Esophagus muscularis mucosa (tissue), 4 donors: ENCODE data around the gene HOMER2.

ENCODE experiments used
- EP300 ChIP-seq: sonication (generic); formaldehyde crosslinking; IDR thresholded peaks from one replicate; pipeline ENCODE4 v1.6.1; 2017; ENCODE audit warnings: antibody characterized with exemption
- POLR2A ChIP-seq: fragments of 450-650 bp; IDR thresholded peaks from one replicate; pipeline ENCODE4 v1.6.1; 2017; ENCODE audit warnings: antibody characterized with exemption, moderate library complexity, mild to moderate bottlenecking, low read depth
- POLR2AphosphoS5 ChIP-seq, 2 donors: sonication (generic); formaldehyde crosslinking; IDR thresholded peaks; one replicate each; pipeline ENCODE4 v1.6.1; 2017; ENCODE audit warnings: antibody characterized with exemption in 2 of 2
- TF ChIP-seq, protein P1 (sequence below), 3 experiments: fragments of 200-600 bp in 2 of 3; fragments of 450-650 bp in 1 of 3; sonication (generic) in 2 of 3; IDR thresholded peaks; one replicate each; pipeline ENCODE4 v1.5.1; 2017 to 2019; ENCODE audit warnings: antibody characterized with exemption in 3 of 3, mild to moderate bottlenecking in 2 of 3, moderate library complexity in 1 of 3

DNA sequence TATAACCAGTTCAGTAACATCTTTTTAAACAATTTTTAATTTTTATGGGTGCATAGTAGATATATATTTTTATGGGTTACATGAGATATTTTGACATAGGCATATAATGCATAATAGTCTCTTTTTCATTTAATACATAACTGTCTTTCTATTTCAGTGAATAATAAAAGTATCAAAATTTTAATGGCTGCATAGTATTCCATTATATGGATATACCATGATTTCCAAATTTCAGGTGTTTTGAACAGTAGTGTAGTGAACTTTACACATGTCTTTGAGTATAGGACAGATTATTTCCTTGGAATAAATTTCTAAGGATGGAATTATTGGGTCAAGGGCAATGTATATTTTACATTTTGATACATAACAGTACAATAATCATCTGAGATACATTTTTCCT is 132.4 kb downstream of the HOMER2 start:
- TF ChIP-seq POLR2A (no peak), EP300 (no peak), POLR2AphosphoS5 (IDR thresholded peaks at IDR 0.05) (no peak)
- TF ChIP-seq, protein P1, sequence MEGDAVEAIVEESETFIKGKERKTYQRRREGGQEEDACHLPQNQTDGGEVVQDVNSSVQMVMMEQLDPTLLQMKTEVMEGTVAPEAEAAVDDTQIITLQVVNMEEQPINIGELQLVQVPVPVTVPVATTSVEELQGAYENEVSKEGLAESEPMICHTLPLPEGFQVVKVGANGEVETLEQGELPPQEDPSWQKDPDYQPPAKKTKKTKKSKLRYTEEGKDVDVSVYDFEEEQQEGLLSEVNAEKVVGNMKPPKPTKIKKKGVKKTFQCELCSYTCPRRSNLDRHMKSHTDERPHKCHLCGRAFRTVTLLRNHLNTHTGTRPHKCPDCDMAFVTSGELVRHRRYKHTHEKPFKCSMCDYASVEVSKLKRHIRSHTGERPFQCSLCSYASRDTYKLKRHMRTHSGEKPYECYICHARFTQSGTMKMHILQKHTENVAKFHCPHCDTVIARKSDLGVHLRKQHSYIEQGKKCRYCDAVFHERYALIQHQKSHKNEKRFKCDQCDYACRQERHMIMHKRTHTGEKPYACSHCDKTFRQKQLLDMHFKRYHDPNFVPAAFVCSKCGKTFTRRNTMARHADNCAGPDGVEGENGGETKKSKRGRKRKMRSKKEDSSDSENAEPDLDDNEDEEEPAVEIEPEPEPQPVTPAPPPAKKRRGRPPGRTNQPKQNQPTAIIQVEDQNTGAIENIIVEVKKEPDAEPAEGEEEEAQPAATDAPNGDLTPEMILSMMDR (IDR thresholded peaks at IDR 0.05), result no peak
